OCI-LY7 (cell line): ENCODE results near the gene CSH2.
"Not testable (repeated sequence)": the region's sequence is repeated elsewhere in the genome, so short reads cannot be mapped to it uniquely, and the experiment has no call there.

Experiments
- EZH2phosphoT487 ChIP-seq: fragments of 200-600 bp; sonication (generic); IDR thresholded peaks from 2 replicates; pipeline ENCODE4 v1.6.1; 2018; ENCODE audit warnings: low read depth, borderline replicate concordance, mild to moderate bottlenecking, mixed run types, antibody characterized with exemption, low read length, moderate library complexity, mixed read lengths
- TF ChIP-seq, protein P1 (sequence below): fragments of 200-600 bp; sonication (generic); conservative IDR thresholded peaks from 2 replicates; pipeline ENCODE4 v1.5.1; 2014; ENCODE audit warnings: mild to moderate bottlenecking, antibody characterized with exemption, low read length, moderate library complexity, mixed read lengths

DNA sequence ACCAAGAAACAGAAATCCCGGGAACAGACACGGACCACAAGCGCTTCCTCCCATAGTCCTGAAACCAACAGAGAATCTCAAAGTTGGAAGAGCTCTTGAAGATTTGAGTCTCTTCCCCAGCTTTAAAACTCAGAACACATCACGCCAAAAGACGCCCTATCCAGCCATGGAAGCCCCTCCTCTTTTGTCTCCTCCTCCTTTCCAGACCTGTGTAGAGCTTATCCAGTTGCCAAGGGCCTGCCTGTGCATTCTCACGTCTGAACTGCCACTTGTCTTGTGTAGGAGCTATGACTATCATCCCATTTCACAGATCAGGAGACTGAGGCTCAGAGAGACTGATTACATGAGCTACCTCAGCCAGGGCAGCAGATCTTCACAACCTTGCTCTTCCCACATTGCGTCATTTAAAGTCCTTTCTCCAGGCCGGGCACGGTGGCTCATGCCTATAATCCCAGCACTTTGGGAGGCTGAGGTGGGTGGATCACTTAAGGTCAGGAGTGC, 9.2 kb upstream of the CSH2 start:
- TF ChIP-seq, protein P1, sequence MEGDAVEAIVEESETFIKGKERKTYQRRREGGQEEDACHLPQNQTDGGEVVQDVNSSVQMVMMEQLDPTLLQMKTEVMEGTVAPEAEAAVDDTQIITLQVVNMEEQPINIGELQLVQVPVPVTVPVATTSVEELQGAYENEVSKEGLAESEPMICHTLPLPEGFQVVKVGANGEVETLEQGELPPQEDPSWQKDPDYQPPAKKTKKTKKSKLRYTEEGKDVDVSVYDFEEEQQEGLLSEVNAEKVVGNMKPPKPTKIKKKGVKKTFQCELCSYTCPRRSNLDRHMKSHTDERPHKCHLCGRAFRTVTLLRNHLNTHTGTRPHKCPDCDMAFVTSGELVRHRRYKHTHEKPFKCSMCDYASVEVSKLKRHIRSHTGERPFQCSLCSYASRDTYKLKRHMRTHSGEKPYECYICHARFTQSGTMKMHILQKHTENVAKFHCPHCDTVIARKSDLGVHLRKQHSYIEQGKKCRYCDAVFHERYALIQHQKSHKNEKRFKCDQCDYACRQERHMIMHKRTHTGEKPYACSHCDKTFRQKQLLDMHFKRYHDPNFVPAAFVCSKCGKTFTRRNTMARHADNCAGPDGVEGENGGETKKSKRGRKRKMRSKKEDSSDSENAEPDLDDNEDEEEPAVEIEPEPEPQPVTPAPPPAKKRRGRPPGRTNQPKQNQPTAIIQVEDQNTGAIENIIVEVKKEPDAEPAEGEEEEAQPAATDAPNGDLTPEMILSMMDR, result not testable (repeated sequence)
- TF ChIP-seq EZH2phosphoT487, result not testable (repeated sequence)
